Dendritic cell treated with granulocyte-macrophage colony-stimulating factor and Interleukin-4, amounts not matched to agents 40 ng/mL and 50 ng/mL, for 4 days (primary cell): ENCODE measurements around the gene CLASP2.

Experiments used
- H3K27ac Mint-ChIP-seq: one replicate; pipeline ENCODE4 v1.8.0; 2022; ENCODE audit warnings: mild to moderate bottlenecking, mixed read lengths
- H3K27me3 Mint-ChIP-seq: one replicate; pipeline ENCODE4 v1.8.0; 2022; ENCODE audit warnings: mild to moderate bottlenecking, mixed read lengths
- H3K36me3 Mint-ChIP-seq: one replicate; pipeline ENCODE4 v1.8.0; 2022; ENCODE audit warnings: low read depth, mixed read lengths
- H3K4me1 Mint-ChIP-seq: one replicate; pipeline ENCODE4 v1.8.0; 2022; ENCODE audit warnings: low read depth, mixed read lengths
- H3K4me3 Mint-ChIP-seq: one replicate; pipeline ENCODE4 v1.8.0; 2022; ENCODE audit warnings: mild to moderate bottlenecking, moderate library complexity, mixed read lengths
- H3K9me3 Mint-ChIP-seq: one replicate; pipeline ENCODE4 v1.8.0; 2022; ENCODE audit warnings: mixed read lengths
- intact Hi-C: fragments of 100-400 bp; cut with micrococcal nuclease; formaldehyde crosslinking; loops from one replicate; pipeline ENCODE4 v1.15.0; 2022

The CLASP2 gene

DNA sequence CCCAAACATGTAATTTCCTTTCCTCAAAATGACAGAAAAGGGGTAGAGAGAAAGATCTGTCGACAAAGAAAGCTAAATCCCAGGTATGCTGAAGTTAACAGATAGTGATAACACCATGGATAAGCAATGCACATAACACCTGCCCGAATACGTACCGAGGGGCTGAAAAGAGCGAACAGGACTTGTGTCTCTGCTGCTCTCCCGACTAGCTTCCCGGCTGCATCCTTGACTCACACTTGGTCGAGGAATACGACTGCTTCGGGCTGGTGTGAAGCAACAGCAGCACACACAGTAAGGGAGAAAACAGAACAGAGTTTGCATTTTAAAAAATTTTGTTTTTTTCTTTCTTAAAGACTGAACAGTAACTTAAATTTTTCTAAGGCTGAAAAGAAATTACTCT lies 136.4 kb downstream of the CLASP2 start:
- intact Hi-C loops, result no loop called here
- Mint-ChIP-seq H3K9me3 (no peaks in the 10 kb centered on the region), H3K36me3 (peaks cover 61% of the 10 kb centered on the region), H3K27ac (no peak overlapping the region), H3K27me3 (no peaks in the 10 kb centered on the region), H3K4me1 (peaks cover 15% of the 10 kb centered on the region), H3K4me3 (no peak overlapping the region)

DNA sequence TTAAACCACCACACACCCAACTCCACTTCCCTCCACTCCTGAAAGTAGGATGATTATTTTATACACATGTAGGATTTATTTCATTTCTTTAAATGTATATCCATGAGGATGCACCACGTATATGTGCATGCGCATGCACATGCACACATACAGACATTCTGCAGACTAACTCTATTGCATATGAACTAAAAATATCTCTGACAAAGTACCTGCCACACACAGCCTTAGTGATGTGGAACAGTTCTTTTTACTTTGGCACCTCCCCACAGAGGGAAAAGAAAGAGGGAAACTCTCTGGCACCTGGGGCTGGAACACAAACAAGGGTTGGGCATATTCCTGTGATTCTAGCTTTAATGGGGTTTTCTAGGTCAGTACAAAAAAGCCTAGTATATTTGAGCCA lies 138.2 kb downstream of the CLASP2 start:
- no peaks in the 10 kb centered on the region for H3K27me3 Mint-ChIP-seq
- peaks cover 62% of the 10 kb centered on the region for H3K36me3 Mint-ChIP-seq
- no peak overlapping the region for H3K27ac Mint-ChIP-seq
- H3K4me1 Mint-ChIP-seq, result peaks cover 21% of the 10 kb centered on the region
- no peak overlapping the region for H3K4me3 Mint-ChIP-seq
- intact Hi-C loops, result no loop called here
- no peaks in the 10 kb centered on the region for H3K9me3 Mint-ChIP-seq

DNA sequence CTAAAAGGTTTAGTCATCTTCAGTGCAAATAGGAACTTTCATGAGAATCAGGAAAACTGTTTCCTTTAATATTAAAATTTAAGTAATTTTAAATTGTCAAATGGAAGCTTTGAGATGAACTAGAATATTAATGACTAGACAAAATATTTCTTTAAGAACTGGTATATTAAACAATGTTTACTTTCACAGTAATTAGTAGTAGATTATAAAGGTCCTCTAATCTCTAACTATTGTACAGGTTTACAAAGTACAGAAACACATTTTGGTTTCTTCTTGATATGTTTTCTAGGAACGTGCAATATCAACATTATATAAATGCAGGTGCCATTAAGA lies 138.9 kb downstream of the CLASP2 start:
- peaks cover 55% of the 10 kb centered on the region for H3K36me3 Mint-ChIP-seq
- intact Hi-C loops, result no loop called here
- no peaks in the 10 kb centered on the region for H3K27me3 Mint-ChIP-seq
- H3K9me3 Mint-ChIP-seq, result no peaks in the 10 kb centered on the region
- no peak overlapping the region for H3K27ac Mint-ChIP-seq
- H3K4me1 Mint-ChIP-seq, result peaks cover 21% of the 10 kb centered on the region
- no peak overlapping the region for H3K4me3 Mint-ChIP-seq

DNA sequence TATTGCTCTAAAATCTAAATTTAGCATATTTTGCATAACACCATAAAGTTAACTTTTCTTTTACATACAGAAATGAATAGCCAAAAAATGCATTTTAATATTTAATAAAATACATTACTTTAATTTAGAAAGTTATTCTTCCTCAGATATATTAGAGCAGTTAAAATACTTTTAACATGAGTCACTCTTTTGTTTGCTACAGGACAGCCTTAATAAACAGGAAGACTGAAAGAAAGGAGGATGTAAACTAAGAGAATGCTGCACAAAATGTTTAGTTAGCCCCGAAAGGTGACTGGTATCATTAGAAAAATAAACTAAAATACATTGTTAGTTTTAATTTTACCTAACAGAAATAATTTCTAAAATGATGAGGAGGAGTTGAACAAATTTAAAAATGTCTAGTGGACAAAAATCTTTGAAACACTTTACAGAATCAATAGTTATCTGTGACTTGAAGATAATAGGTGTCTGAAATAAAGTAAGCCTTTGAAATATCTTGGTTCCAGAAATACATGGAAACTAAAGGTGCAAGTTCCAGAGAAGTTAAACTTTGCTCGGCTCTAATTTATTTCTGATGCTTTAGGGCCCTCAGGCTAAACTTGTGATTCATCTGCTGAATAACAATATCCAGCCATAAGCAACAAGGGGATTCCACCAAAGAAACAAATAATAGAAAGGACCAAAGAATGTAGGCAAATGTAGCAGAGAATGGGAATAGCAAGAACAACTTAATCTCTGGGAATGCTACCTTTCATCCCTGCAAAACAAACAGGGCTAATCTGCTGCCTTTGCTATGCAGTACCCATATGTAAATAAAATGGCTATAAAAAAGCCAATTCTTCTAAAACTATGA lies 139.5 kb downstream of the CLASP2 start:
- Mint-ChIP-seq H3K4me1 (peaks cover 24% of the 10 kb centered on the region), H3K9me3 (no peaks in the 10 kb centered on the region), H3K27ac (no peak overlapping the region), H3K27me3 (no peaks in the 10 kb centered on the region), H3K36me3 (peaks cover 53% of the 10 kb centered on the region), H3K4me3 (no peak overlapping the region)
- intact Hi-C loops, result no loop called here

GRCh38 chr3:33577588-33577987 lies 140.5 kb downstream of the CLASP2 start:
- intact Hi-C loops, result no loop called here
- peaks cover 52% of the 10 kb centered on the region for H3K36me3 Mint-ChIP-seq
- no peak overlapping the region for H3K27ac Mint-ChIP-seq
- no peaks in the 10 kb centered on the region for H3K9me3 Mint-ChIP-seq
- peaks cover 20% of the 10 kb centered on the region for H3K4me1 Mint-ChIP-seq
- no peaks in the 10 kb centered on the region for H3K27me3 Mint-ChIP-seq
- H3K4me3 Mint-ChIP-seq, result no peak overlapping the region

GRCh38 chr3:33577173-33577572 lies 140.9 kb downstream of the CLASP2 start:
- H3K27me3 Mint-ChIP-seq, result no peaks in the 10 kb centered on the region
- peaks cover 16% of the 10 kb centered on the region for H3K4me1 Mint-ChIP-seq
- no peaks in the 10 kb centered on the region for H3K9me3 Mint-ChIP-seq
- no peak overlapping the region for H3K27ac Mint-ChIP-seq
- intact Hi-C loops, result no loop called here
- H3K4me3 Mint-ChIP-seq, result no peak overlapping the region
- peaks cover 52% of the 10 kb centered on the region for H3K36me3 Mint-ChIP-seq

GRCh38 chr3:33575311-33575710 lies 142.7 kb downstream of the CLASP2 start:
- Mint-ChIP-seq H3K4me3 (no peak overlapping the region), H3K9me3 (no peaks in the 10 kb centered on the region), H3K36me3 (peaks cover 52% of the 10 kb centered on the region), H3K27ac (no peak overlapping the region), H3K4me1 (peaks cover 15% of the 10 kb centered on the region), H3K27me3 (no peaks in the 10 kb centered on the region)
- intact Hi-C loops, result no loop called here

DNA sequence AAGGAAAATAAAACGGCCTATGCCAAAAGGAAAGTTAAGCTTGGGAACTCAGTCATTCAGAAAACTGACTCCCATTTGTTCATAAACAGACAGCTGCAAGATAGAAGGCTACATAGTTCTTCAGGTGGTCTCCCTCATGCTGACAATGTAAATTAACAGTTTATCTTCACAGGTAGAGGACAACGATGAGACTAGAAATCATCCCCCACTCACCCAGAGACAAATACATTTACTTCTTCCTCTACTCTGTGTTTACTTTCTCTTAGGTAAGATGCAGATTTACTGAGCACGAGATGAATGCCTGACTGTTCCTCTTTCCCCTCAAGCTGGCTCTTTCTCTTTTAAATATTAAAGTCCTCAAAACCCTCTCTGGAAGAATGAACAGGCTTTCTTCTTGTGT lies 160.2 kb downstream of the CLASP2 start:
- Mint-ChIP-seq H3K27ac (no peak overlapping the region), H3K27me3 (no peaks in the 10 kb centered on the region), H3K36me3 (peaks cover 51% of the 10 kb centered on the region), H3K9me3 (peaks cover 9% of the 10 kb centered on the region), H3K4me3 (no peak overlapping the region), H3K4me1 (no peaks in the 10 kb centered on the region)
- intact Hi-C loops, result no loop called here

DNA sequence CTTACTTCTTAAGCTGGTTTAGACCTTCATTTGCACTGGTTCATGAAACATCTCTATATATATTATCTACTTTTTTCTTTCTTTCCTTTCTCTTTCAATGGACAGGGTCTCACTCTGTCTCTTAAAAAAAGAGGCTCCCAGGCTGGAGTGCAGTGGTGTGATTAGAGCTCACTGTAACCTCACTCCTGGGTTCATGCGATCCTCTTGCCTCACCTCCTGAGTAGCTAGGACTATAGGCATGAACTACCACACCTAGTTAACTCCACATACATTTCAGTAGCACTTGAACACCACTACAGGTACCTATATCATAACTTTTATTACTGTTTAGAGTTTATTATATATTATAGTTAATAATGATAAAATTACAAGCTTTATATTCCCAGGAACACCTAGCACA lies 160.8 kb downstream of the CLASP2 start:
- Mint-ChIP-seq H3K4me1 (no peaks in the 10 kb centered on the region), H3K36me3 (peaks cover 51% of the 10 kb centered on the region), H3K27ac (no peak overlapping the region), H3K9me3 (peaks cover 9% of the 10 kb centered on the region), H3K4me3 (no peak overlapping the region), H3K27me3 (no peaks in the 10 kb centered on the region)
- intact Hi-C loops, result no loop called here

DNA sequence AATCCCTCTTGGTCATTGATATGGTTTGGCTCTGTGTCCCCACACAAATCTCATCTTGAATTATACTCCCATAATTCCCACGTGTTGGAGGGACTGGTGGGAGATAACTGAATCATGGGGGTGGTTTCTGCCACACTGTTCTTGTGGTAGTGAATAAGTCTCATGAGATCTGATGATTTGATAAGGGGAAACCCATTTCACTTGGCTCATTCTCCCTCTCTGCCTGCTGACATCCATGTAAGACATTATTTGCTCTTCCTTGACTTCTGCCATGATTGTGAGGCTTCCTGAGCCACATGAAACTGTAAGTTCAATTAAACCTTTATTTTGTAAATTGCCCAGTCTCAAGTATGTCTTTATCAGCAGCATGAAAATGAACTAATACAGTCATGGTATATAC lies 171.0 kb downstream of the CLASP2 start:
- intact Hi-C loops, result no loop called here
- H3K36me3 Mint-ChIP-seq, result peaks cover 16% of the 10 kb centered on the region
- H3K4me3 Mint-ChIP-seq, result no peak overlapping the region
- no peaks in the 10 kb centered on the region for H3K4me1 Mint-ChIP-seq
- H3K27me3 Mint-ChIP-seq, result no peaks in the 10 kb centered on the region
- H3K27ac Mint-ChIP-seq, result no peak overlapping the region
- no peaks in the 10 kb centered on the region for H3K9me3 Mint-ChIP-seq

DNA sequence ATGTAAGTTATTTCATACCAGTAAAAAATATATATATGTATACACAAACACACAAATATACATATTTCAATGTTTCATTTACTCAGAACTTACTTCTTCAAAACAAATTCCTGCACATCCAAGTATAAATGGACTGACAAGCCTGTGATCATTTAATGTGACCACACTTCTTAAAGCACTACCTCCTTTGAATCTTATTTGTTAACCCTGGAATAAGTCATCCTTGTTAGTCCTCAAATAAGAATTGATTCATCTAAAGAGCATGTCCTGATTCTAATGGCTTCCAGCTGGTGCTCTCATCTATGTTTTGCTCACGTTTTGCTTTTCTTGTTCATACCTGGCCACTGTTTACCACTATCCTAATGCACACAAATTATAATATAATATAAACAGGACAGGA lies 173.9 kb downstream of the CLASP2 start:
- H3K27me3 Mint-ChIP-seq, result no peaks in the 10 kb centered on the region
- no peak overlapping the region for H3K27ac Mint-ChIP-seq
- peaks cover 34% of the 10 kb centered on the region for H3K36me3 Mint-ChIP-seq
- no peaks in the 10 kb centered on the region for H3K4me1 Mint-ChIP-seq
- intact Hi-C loops, result no loop called here
- H3K9me3 Mint-ChIP-seq, result no peaks in the 10 kb centered on the region
- no peak overlapping the region for H3K4me3 Mint-ChIP-seq

DNA sequence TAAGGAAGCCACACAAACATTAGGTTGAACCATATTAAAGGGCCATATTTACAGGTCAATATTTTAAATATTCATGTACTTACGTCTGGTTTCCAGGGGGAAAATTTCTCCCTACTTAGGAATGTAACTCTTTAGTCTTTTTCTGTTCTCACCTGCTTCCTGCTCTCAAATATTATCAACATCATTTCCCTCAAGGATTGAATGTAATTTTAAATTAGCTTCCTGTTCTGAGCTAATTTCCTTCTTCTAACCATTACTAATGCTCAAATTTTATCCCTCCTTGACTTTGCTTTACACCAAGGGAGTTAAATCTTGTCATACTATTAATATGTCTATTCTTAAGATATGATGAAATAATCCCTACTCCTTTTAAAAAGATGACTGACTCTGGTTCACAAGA lies 174.5 kb downstream of the CLASP2 start:
- Mint-ChIP-seq H3K9me3 (no peaks in the 10 kb centered on the region), H3K4me3 (no peak overlapping the region), H3K36me3 (peaks cover 36% of the 10 kb centered on the region), H3K27me3 (no peaks in the 10 kb centered on the region), H3K27ac (no peak overlapping the region), H3K4me1 (no peaks in the 10 kb centered on the region)
- intact Hi-C loops, result no loop called here

DNA sequence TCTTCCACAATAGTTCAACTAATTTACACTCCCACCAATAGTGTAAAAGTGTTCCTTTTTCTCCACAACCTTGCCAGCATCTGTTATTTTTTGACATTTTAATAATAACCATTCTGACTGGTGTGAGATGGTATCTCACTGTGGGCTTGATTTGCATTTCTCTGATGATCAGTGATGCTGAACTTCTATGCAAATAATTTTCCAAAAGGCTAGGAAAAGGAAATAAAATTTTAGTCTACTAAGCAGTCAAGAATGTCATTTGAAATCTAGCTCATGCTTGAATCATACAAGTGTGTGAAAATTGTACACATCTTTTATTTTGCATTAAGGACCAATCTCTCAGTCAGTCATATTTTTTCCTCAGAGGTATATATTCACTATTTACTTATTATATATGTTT lies 176.1 kb downstream of the CLASP2 start:
- peaks cover 52% of the 10 kb centered on the region for H3K36me3 Mint-ChIP-seq
- H3K27ac Mint-ChIP-seq, result no peak overlapping the region
- H3K9me3 Mint-ChIP-seq, result no peaks in the 10 kb centered on the region
- no peak overlapping the region for H3K4me3 Mint-ChIP-seq
- H3K27me3 Mint-ChIP-seq, result no peaks in the 10 kb centered on the region
- intact Hi-C loops, result no loop called here
- H3K4me1 Mint-ChIP-seq, result no peaks in the 10 kb centered on the region

DNA sequence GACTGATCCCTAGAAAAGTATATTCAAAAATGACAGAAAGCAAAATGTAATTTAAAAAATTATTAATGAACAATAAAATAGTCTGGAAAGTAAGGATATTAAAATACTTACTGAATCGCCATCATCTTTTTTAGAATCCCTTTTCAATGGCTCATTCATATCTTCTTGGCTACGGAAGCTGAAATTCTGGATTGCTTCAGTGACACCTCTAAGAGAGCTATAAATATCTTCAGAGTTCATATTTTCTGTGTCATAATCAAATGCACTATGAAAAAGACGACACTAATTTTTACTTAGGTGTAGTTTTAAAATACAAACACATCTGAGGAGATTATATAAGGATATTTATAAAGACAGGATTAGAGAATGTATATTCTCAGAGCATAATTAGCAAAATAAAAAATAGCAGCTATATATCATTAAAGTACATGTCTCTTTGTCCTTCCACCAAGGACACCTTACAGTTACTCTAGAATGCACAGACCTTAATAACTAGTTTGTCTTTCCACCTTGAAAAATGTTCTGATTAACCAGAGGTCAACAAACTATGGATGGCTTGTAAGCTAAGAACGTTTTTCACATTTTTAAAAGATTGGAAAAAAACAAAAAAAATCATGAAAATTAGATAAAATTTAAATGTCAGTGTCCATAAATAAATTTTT lies 179.2 kb downstream of the CLASP2 start:
- H3K4me1 Mint-ChIP-seq, result no peaks in the 10 kb centered on the region
- intact Hi-C loops, result no loop called here
- H3K9me3 Mint-ChIP-seq, result no peaks in the 10 kb centered on the region
- H3K4me3 Mint-ChIP-seq, result no peak overlapping the region
- H3K27me3 Mint-ChIP-seq, result no peaks in the 10 kb centered on the region
- H3K27ac Mint-ChIP-seq, result no peak overlapping the region
- peaks cover 79% of the 10 kb centered on the region for H3K36me3 Mint-ChIP-seq

GRCh38 chr3:33537133-33537532 lies 180.9 kb downstream of the CLASP2 start:
- H3K9me3 Mint-ChIP-seq, result no peaks in the 10 kb centered on the region
- H3K4me3 Mint-ChIP-seq, result no peak overlapping the region
- no peaks in the 10 kb centered on the region for H3K4me1 Mint-ChIP-seq
- no peaks in the 10 kb centered on the region for H3K27me3 Mint-ChIP-seq
- no peak overlapping the region for H3K27ac Mint-ChIP-seq
- intact Hi-C loops, result no loop called here
- H3K36me3 Mint-ChIP-seq, result peaks cover 75% of the 10 kb centered on the region
